SU-DHL-6 (cell line): Measurements from ENCODE around the gene MAN1A2.

ENCODE experiments used
- EZH2phosphoT487 ChIP-seq: fragments of 200-600 bp; sonication (generic), shearing (Covaris generic); conservative IDR thresholded peaks from 2 replicates; pipeline ENCODE4 v1.6.1; 2018; ENCODE audit warnings: mild to moderate bottlenecking, antibody characterized with exemption, low read length, moderate library complexity, mixed read lengths
- TF ChIP-seq, protein P1 (sequence below): fragments of 200-600 bp; sonication (generic); IDR thresholded peaks from one replicate; pipeline ENCODE4 v1.5.1; 2017; ENCODE audit warnings: antibody characterized with exemption, mild to moderate bottlenecking, low read length, moderate library complexity; ENCODE audit not compliant: insufficient read depth, poor library complexity, severe bottlenecking

DNA sequence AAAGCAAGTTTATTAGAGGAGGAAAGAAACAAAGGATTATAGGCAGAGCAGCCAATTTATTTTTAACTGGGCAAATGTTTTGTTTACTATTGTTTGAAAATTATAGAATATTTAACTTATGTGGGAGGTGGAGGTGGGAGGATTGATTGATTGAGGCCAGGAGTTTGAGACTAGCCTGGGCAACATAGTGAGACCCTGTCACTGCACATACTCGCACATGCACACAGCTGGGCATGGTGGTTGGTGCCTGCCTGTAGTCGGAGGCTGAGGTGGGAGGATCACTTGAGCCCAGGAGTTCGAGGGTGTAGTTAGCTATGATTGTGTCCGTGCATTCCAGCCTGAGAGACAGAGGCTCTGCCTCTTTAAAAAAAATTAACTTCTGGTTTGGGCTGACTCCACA is 6.7 kb downstream of the MAN1A2 start:
- TF ChIP-seq, protein P1, sequence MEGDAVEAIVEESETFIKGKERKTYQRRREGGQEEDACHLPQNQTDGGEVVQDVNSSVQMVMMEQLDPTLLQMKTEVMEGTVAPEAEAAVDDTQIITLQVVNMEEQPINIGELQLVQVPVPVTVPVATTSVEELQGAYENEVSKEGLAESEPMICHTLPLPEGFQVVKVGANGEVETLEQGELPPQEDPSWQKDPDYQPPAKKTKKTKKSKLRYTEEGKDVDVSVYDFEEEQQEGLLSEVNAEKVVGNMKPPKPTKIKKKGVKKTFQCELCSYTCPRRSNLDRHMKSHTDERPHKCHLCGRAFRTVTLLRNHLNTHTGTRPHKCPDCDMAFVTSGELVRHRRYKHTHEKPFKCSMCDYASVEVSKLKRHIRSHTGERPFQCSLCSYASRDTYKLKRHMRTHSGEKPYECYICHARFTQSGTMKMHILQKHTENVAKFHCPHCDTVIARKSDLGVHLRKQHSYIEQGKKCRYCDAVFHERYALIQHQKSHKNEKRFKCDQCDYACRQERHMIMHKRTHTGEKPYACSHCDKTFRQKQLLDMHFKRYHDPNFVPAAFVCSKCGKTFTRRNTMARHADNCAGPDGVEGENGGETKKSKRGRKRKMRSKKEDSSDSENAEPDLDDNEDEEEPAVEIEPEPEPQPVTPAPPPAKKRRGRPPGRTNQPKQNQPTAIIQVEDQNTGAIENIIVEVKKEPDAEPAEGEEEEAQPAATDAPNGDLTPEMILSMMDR, result no peak
- no peak for TF ChIP-seq EZH2phosphoT487
